Thyroid gland (tissue), 4 donors: ENCODE measurements around the gene TLR3.

Source experiments
- POLR2A ChIP-seq, 2 donors: fragments of 450-650 bp; IDR thresholded peaks; one replicate each; pipeline ENCODE4 v1.6.1; 2017; ENCODE audit warnings: antibody characterized with exemption in 2 of 2, mild to moderate bottlenecking in 2 of 2, moderate library complexity in 1 of 2
- TF ChIP-seq, protein P1 (sequence below), 6 experiments: fragments of 200-600 bp in 3 of 6; fragments of 450-650 bp in 3 of 6; sonication (generic) in 3 of 6; IDR thresholded peaks; one replicate each; pipeline ENCODE4 v1.5.1; 2016 to 2019; ENCODE audit warnings: antibody characterized with exemption in 6 of 6, mild to moderate bottlenecking in 2 of 6, inconsistent platforms in 1 of 6, moderate library complexity in 1 of 6

DNA sequence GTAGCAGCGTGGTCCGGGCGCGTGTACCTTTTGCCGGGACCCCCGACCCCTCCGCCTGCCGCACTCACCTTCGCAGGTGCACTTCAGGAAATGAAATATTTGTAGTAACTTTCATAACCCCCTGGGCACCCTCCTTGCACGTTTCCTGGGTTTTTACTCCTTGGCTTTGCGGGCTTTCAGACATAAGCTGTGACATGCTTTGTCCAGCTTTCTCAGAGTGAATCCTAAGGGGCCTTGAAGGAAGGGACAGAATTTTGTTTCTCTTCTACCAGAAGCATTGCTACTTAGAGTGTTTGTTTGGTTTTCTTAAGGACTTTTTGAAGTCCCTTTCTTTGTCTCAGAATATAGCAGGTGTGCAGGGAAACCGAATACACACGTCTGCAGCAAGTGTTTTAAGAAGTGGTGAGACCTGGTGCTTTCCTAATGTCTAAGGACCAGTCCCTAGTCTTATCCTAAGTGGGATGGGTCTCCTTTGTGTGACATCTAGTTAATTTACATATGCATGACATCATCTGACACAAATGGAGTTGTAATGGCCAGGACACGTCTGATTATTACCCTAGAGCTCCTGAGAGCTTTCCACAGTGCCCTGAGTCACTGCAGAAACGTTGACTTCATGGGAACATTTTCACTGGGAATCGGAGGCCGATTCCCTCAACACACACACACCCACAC, 36.8 kb downstream of the TLR3 start:
- TF ChIP-seq POLR2A (IDR thresholded peaks at IDR 0.05): peak in 1 of 2 donors; percentile 35
- TF ChIP-seq, protein P1, sequence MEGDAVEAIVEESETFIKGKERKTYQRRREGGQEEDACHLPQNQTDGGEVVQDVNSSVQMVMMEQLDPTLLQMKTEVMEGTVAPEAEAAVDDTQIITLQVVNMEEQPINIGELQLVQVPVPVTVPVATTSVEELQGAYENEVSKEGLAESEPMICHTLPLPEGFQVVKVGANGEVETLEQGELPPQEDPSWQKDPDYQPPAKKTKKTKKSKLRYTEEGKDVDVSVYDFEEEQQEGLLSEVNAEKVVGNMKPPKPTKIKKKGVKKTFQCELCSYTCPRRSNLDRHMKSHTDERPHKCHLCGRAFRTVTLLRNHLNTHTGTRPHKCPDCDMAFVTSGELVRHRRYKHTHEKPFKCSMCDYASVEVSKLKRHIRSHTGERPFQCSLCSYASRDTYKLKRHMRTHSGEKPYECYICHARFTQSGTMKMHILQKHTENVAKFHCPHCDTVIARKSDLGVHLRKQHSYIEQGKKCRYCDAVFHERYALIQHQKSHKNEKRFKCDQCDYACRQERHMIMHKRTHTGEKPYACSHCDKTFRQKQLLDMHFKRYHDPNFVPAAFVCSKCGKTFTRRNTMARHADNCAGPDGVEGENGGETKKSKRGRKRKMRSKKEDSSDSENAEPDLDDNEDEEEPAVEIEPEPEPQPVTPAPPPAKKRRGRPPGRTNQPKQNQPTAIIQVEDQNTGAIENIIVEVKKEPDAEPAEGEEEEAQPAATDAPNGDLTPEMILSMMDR (IDR thresholded peaks at IDR 0.05): no peak
